Thymus (tissue), 11 donors: ENCODE measurements around the gene FAM151A. TPM values are rescaled to one million over a fixed set of nuclear protein-coding genes. Genes with fewer than 3 reads are reported as not detected.
A peak's percentile ranks its signal among the peaks of the same experiment; 100 is the strongest.

ENCODE experiments used
- DNase-seq, 9 donors: peaks; one replicate each; pipeline ENCODE4 v3.0.0-alpha.2; 2013; ENCODE audit warnings: low spot score in 9 of 9, low read depth in 6 of 9, missing footprints in 1 of 9
- H3K27ac ChIP-seq, 2 donors: one replicate each; pipeline ENCODE4 v1.5.1; 2013; ENCODE audit warnings: control low read depth in 1 of 2, low read depth in 1 of 2, low read length in 1 of 2, mild to moderate bottlenecking in 1 of 2, moderate library complexity in 1 of 2
- H3K27me3 ChIP-seq, 2 donors: one replicate each; pipeline ENCODE4 v1.5.1; 2013; ENCODE audit warnings: low read length in 1 of 2; ENCODE audit not compliant: control insufficient read depth in 2 of 2, insufficient read depth in 1 of 2
- H3K36me3 ChIP-seq, 2 donors: one replicate each; pipeline ENCODE4 v1.5.1; 2013; ENCODE audit warnings: low read length in 1 of 2, mild to moderate bottlenecking in 1 of 2, moderate library complexity in 1 of 2; ENCODE audit not compliant: control insufficient read depth in 2 of 2, insufficient read depth in 2 of 2
- H3K4me1 ChIP-seq, 2 donors: one replicate each; pipeline ENCODE4 v1.5.1; 2013; ENCODE audit warnings: low read length in 2 of 2; ENCODE audit not compliant: control insufficient read depth in 2 of 2, insufficient read depth in 2 of 2
- H3K4me3 ChIP-seq, 2 donors: one replicate each; pipeline ENCODE4 v1.5.1; 2013; ENCODE audit warnings: low read length in 2 of 2, control low read depth in 1 of 2, mild to moderate bottlenecking in 1 of 2
- H3K9me3 ChIP-seq, 2 donors: one replicate each; pipeline ENCODE4 v1.5.1; 2013; ENCODE audit warnings: low read length in 1 of 2, mild to moderate bottlenecking in 1 of 2; ENCODE audit not compliant: control insufficient read depth in 2 of 2, insufficient read depth in 1 of 2
- WGBS: extraction: QIAGEN DNeasy Blood & Tissue Kit; methylation state at CpG from one replicate; pipeline ENCODE4 v1.1.7; 2013; 5-methylcytosine and 5-hydroxymethylcytosine counted together
- polyA plus RNA-seq: library from polyadenylated mRNA; stranded (reverse); fragments of 200-250 nt; gene quantifications from one replicate; pipeline ENCODE4 v1.2.3, GENCODE V29; 2013
- total RNA-seq: library from RNA; stranded (reverse); fragments of 120-200 nt; gene quantifications from one replicate; pipeline ENCODE4 v1.2.4, GENCODE V29; 2013
- donor health status: healthy.

FAM151A gene
- total and polyA plus RNA-seq, 2 donors: 0.47 to 1.6 TPM

DNA sequence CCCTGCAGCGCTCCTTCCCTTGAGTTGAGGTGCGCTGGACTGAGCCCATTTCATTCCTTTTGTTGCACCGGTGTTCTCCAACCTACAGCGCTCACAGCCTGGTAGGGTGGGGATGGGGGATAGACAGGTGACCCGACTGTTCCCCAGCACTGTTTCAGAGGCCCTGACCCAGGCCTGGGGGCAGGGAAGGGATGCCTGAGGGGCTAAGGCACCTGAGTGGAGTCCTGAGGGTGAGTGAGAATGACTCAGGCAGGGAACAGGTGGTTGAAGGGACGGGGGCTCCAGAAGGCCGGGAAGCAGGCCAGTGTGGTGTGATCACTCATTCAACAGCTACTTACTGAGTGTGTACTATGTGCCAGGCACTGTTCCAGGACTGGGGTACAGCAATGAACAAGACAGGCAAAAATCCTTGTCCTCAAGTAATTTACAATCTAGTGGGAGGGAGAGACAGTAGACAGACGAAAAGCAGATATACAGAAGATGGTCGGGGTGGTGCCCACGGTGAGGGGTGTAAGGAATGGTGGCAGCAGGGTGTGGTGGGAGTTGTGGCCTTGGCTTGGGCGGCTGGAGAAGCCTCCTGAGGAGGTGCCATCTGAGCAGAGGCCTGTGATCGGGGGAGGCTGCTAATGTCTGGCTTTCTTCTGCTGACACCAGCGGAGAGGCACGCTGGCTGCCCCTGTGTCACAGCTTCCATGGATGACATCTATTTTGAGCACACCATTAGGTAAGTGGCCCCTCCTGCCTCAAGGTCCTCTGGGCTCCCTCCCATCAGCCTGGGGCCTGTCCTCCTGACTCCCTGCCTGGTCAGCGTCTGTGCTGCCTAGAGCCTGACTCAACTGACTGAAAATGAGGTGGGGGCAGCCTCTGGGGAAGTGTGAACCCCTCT lies 37.9 kb downstream of the FAM151A start:
- Histone ChIP-seq H3K36me3 (no peaks in the 10 kb centered on the region), H3K4me3 (no peak overlapping the region), H3K4me1 (peaks cover 0 to 5% of the 10 kb centered on the region in 2 donors), H3K27ac (no peak overlapping the region), H3K27me3 (no peaks in the 10 kb centered on the region), H3K9me3 (no peaks in the 10 kb centered on the region)
- DNase-seq: no peak
- 97% methylated on average over 15 of the region's 15 CpGs for WGBS

DNA sequence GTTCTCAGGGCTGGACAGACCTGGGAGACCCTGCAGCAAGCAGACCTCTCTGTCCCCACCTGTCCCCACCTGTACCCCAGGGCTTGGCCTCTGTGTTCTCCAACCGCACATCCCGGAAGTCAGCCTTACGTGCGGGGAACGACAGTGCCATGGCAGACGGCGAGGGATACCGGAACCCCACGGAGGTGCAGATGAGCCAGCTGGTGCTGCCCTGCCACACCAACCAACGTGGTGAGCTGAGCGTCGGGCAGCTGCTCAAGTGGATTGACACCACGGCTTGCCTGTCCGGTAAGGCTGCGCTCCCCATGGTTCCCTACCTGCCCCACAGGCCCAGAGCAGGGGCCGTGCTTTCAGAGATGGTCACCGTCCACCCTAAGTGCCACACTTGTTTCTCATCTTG lies 38.8 kb downstream of the FAM151A start:
- Histone ChIP-seq H3K4me3 (no peak overlapping the region), H3K4me1 (peaks cover 0 to 5% of the 10 kb centered on the region in 2 donors), H3K27me3 (no peaks in the 10 kb centered on the region), H3K36me3 (no peaks in the 10 kb centered on the region), H3K27ac (no peak overlapping the region), H3K9me3 (no peaks in the 10 kb centered on the region)
- WGBS: 98% methylated on average over 17 of the region's 17 CpGs
- no peak for DNase-seq

DNA sequence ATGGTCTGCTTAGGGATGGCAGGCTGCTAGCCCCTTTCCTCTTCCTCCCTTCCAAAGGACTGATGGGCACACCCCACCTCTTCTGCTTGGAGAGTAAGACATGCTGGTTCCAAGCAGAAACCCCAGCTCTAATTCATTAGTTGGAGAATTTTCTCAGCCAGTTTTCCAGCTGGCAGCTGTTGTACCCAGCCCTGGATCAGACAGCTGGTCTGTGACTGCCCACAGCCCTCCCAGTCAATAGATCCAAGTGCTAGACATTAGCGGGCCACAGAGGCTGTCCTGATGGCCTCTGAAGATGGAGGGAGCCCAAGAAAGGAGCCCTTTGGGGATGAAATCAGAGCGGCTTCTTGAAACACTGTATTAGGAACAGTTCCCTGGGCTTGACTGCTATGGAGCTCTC lies 39.5 kb downstream of the FAM151A start:
- WGBS: 99% methylated on average over 2 of the region's 2 CpGs
- DNase-seq: no peak
- Histone ChIP-seq H3K36me3 (no peaks in the 10 kb centered on the region), H3K4me3 (no peak overlapping the region), H3K27me3 (no peaks in the 10 kb centered on the region), H3K27ac (no peak overlapping the region), H3K9me3 (no peaks in the 10 kb centered on the region), H3K4me1 (peaks cover 0 to 5% of the 10 kb centered on the region in 2 donors)

DNA sequence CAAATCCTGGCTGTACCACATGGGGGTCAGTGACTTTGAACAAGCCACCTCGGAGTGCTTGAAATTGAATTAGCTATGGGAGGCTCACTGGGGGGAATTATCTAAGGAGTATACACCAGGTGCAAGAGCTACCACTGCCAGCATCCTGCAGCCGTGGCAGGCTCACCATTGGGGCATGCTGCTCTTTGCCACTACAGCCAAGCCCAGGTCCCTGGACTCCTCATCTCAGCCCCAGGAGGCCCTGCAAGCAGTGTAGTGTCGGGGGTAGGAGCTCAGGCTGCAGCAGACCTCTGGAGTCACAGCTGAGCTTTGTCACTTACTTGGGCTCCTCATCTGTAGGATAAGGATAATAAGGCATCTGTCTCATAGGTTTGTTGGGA lies 40.0 kb downstream of the FAM151A start:
- no peaks in the 10 kb centered on the region for H3K27me3 ChIP-seq
- 93% methylated on average over 3 of the region's 3 CpGs for WGBS
- no peak overlapping the region for H3K27ac ChIP-seq
- peaks cover 0 to under 1% of the 10 kb centered on the region in 2 donors for H3K4me1 ChIP-seq
- no peak for DNase-seq
- no peaks in the 10 kb centered on the region for H3K9me3 ChIP-seq
- no peak overlapping the region for H3K4me3 ChIP-seq
- no peaks in the 10 kb centered on the region for H3K36me3 ChIP-seq

DNA sequence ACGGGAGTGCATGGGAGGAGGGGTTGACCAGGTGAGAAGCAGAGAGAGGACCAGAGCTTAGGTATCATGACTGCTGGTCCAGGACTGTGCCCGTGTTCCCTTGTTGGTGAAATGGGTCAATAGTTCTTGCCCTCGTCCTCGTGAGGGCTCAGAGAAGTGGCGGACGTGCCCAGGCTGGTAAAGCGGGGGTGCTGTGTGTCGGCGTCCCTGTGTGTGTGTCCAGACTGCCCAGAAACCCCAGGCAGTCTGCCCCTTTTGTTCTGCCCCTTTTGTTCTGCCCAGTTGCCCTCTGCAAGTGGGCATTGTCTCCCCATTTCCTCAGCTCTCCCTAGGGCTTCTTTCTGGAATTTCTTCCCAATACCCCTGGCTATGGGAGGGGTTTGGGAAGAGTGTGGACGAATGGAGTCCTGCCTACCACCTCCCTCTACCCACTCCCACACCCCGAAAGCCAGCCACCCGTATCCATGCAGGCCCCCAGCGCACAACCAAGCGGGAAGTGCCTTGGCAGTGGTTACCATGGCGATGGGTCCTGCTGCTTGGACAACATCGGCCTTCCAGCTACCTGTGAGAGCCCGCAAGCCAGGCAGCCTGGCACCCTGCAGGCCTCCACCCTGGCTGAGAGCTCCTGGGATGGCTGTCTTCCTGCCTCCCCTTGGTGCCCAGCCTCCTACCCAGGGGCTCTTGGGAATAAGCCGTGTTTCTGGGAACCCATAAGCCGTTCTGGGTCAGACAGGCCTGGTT lies 40.6 kb downstream of the FAM151A start:
- Histone ChIP-seq H3K9me3 (no peaks in the 10 kb centered on the region), H3K4me1 (no peaks in the 10 kb centered on the region), H3K36me3 (no peaks in the 10 kb centered on the region), H3K4me3 (no peak overlapping the region), H3K27me3 (no peaks in the 10 kb centered on the region), H3K27ac (no peak overlapping the region)
- DNase-seq: no peak
- 97% methylated on average over 19 of the region's 19 CpGs for WGBS

DNA sequence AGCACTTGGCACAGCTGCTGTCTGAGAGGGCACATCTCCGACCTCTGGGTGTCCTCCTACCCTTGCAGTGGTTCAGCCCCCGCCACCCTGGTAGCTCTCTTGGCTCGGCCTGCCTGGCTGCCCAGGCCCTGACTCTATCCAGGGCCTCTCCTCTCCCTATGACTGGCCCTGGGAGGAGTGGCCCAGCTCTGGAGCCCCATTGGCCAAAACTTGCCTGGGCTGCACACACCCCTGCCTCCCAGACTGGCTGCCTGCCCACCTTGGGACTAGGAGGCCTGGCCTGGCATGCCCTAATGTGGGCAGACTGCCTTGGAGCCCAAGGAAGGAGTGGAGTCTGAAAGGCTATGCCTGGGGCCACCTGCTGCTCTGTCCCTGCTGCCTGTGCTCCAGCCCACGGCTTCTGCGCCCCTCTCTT lies 41.7 kb downstream of the FAM151A start:
- no peaks in the 10 kb centered on the region for H3K36me3 ChIP-seq
- 97% methylated on average over 5 of the region's 5 CpGs for WGBS
- H3K9me3 ChIP-seq: no peaks in the 10 kb centered on the region
- no peak overlapping the region for H3K4me3 ChIP-seq
- no peaks in the 10 kb centered on the region for H3K4me1 ChIP-seq
- no peaks in the 10 kb centered on the region for H3K27me3 ChIP-seq
- no peak for DNase-seq
- H3K27ac ChIP-seq: no peak overlapping the region

DNA sequence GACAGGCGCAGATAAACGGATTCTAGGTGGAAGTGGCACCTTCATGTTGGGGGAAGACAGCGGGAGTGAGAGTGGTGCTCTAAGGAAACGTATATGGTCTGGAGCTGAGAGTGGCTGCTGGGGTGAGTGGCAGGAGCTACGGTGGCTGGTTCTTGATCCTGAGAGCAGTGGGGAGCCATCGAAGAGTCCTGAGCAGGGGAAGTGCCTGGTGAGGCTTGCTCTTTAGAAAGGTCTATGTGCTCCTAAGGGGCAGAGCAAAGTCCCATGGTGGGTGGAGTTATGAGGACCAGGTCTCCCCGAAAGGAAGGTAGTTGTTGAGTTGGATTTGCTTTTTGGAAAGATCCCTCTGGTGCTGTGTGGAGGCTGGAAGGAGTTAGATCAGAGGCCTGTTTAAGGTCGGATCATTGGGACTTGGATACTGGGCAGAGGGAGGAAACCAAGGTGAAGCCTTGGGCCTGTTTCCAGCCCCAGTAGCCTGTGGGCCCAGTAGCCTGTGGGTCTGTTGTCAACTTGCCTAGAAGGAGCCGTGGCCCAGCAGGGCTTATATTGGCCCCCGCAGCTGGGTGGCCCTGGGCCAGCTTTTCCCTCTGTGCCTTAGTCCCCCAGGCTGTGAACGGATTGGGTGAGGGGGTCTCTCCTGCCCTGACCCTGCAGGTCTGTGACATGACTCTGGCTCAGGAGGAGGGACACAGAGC lies 42.3 kb downstream of the FAM151A start:
- 92% methylated on average over 11 of the region's 11 CpGs for WGBS
- Histone ChIP-seq H3K4me1 (no peaks in the 10 kb centered on the region), H3K27me3 (no peaks in the 10 kb centered on the region), H3K27ac (peak overlapping the region in 1 of 2 donors; percentile 20), H3K9me3 (no peaks in the 10 kb centered on the region), H3K4me3 (no peak overlapping the region), H3K36me3 (no peaks in the 10 kb centered on the region)
- no peak for DNase-seq

DNA sequence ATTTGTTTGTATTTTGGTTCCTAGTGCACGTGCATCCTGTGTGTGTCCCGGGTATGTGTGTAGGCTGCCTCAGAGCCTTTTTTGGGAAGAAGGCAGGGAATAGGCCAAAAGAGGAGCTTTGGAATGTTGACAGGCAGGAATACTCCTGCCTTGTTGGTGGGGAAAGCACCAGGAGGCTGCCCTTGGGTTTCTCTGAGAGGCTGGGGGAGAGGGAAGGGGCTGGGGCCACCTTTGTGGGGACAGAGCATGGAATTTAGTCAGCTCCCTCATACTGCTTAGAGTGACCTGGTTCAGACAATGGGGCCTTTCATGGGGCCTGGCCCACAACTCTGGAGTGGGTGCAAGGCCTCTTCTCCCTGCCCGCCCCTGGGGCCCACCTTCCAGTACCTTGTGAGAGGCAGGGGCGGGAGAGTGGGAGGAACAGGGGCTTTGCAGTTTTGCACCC lies 44.0 kb downstream of the FAM151A start:
- Histone ChIP-seq H3K4me3 (no peak overlapping the region), H3K4me1 (no peaks in the 10 kb centered on the region), H3K36me3 (no peaks in the 10 kb centered on the region), H3K27ac (no peak overlapping the region), H3K27me3 (no peaks in the 10 kb centered on the region), H3K9me3 (no peaks in the 10 kb centered on the region)
- WGBS: 95% methylated on average over 4 of the region's 4 CpGs
- no peak for DNase-seq

DNA sequence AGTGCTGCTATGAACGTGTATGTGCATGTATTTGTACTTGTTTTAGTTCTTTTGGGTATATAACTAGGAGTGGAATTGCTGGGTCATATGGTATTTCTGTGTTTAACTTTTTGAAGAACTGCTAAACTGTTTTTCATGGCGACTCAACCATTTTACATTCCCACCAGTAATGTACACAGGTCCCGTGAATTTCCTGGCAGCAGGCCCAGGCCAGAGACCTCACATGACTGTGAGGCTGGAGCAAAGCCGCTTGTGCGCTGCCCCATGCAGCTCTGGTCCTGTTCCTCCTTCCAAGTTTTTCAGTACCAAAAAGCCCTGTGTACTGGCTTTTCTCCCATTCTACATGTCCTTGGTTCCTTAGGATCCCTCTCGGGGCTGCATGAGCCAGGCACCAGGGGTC lies 45.7 kb downstream of the FAM151A start:
- H3K4me1 ChIP-seq: no peaks in the 10 kb centered on the region
- 91% methylated on average over 6 of the region's 6 CpGs for WGBS
- H3K9me3 ChIP-seq: no peaks in the 10 kb centered on the region
- no peaks in the 10 kb centered on the region for H3K36me3 ChIP-seq
- H3K27ac ChIP-seq: no peak overlapping the region
- no peak overlapping the region for H3K4me3 ChIP-seq
- no peaks in the 10 kb centered on the region for H3K27me3 ChIP-seq
- DNase-seq: no peak
